Panc1 (cell line): ENCODE data around the gene MARCHF2. TPM values are rescaled to one million over a fixed set of nuclear protein-coding genes. Genes with fewer than 3 reads are reported as not detected.

Experiments used
- ATAC-seq: fragments of 200-7000 bp; cut with Tn5 transposase; 2 replicates; pipeline ENCODE4 v1.9.1; 2020; ENCODE audit warnings: mild to moderate bottlenecking, moderate library complexity
- BruUV-seq: library from RNA; stranded (reverse); fragments of 400-500 nt; replicated peaks from 2 replicates; lab custom pipeline; 2021; lab: Mats Ljungman, UMichigan
- CTCF ChIA-PET: fragments of 300-600 bp; sonication (Branson Sonifier 250); formaldehyde crosslinking; loops from one replicate; lab custom pipeline; 2022; ENCODE audit warnings: antibody characterized with exemption; lab: Charles Lee
- POLR2A ChIA-PET: fragments of 300-600 bp; sonication (Branson Sonifier 250); formaldehyde crosslinking; loops from one replicate; lab custom pipeline; 2022; ENCODE audit warnings: antibody characterized with exemption; lab: Charles Lee
- DNase-seq: peaks from one replicate; pipeline ENCODE4 v3.0.0-alpha.2; 2010; ENCODE audit warnings: low read depth, low spot score
- H3K27ac ChIP-seq: 2 replicates; pipeline ENCODE4 v1.5.1; 2011; ENCODE audit warnings: mild to moderate bottlenecking, low read length, inconsistent platforms
- H3K27me3 ChIP-seq: fragments of 200-500 bp; sonication (Bioruptor generic); 2 replicates; pipeline ENCODE4 v1.6.0; 2014; ENCODE audit warnings: low read length, inconsistent platforms; ENCODE audit not compliant: control insufficient read depth, insufficient read depth
- H3K36me3 ChIP-seq: fragments of 200-500 bp; sonication (Bioruptor generic); 2 replicates; pipeline ENCODE4 v1.5.1; 2014; ENCODE audit warnings: inconsistent platforms, mild to moderate bottlenecking, low read length, moderate library complexity; ENCODE audit not compliant: control insufficient read depth, insufficient read depth
- H3K4me1 ChIP-seq: 2 replicates; pipeline ENCODE4 v1.5.1; 2011; ENCODE audit warnings: inconsistent platforms, mild to moderate bottlenecking, low read length, moderate library complexity; ENCODE audit not compliant: control insufficient read depth, insufficient read depth
- H3K4me3 ChIP-seq, 2 experiments: 2 replicates each; pipeline ENCODE4 v1.5.1; 2011 to 2012; ENCODE audit warnings: low read depth in 2 of 2, low read length in 2 of 2, mild to moderate bottlenecking in 2 of 2, inconsistent platforms in 1 of 2, moderate library complexity in 1 of 2
- H3K9me3 ChIP-seq: fragments of 200-500 bp; sonication (Bioruptor generic); 2 replicates; pipeline ENCODE4 v1.5.1; 2014; ENCODE audit warnings: low read depth, mild to moderate bottlenecking, inconsistent platforms, low read length, moderate library complexity; ENCODE audit not compliant: control insufficient read depth, insufficient read depth
- CTCF ChIP-seq: fragments of 450-650 bp; IDR thresholded peaks from 2 replicates; pipeline ENCODE4 v1.5.1; 2017; ENCODE audit warnings: mild to moderate bottlenecking
- POLR2AphosphoS5 ChIP-seq: IDR thresholded peaks from 2 replicates; pipeline ENCODE4 v1.6.1; 2012; ENCODE audit warnings: mild to moderate bottlenecking, low read depth, low read length, moderate library complexity
- SIN3A ChIP-seq: IDR thresholded peaks from 2 replicates; pipeline ENCODE4 v1.6.1; 2012; ENCODE audit warnings: low read depth, mild to moderate bottlenecking, low read length, moderate library complexity, borderline replicate concordance; ENCODE audit not compliant: insufficient read depth
- TCF7L2 ChIP-seq: IDR thresholded peaks from 2 replicates; pipeline ENCODE4 v1.6.1; 2011; ENCODE audit warnings: mild to moderate bottlenecking, low read depth, low read length, inconsistent platforms
- in situ Hi-C: cut with HindIII; loops from 2 replicates; pipeline ENCODE4 v1.10.0; 2016; ENCODE audit warnings: low sequenced_read_pairs, low pct_unique_long_range_greater_than_20kb
- intact Hi-C: fragments of 100-400 bp; cut with micrococcal nuclease; formaldehyde crosslinking; loops from one replicate; pipeline ENCODE4 v1.10.0; 2022; ENCODE audit not compliant: unreplicated experiment
- total RNA-seq: library from RNA; stranded (reverse); gene quantifications from one replicate; pipeline ENCODE4 v1.2.1, GENCODE V29; 2021; ENCODE audit not compliant: unreplicated experiment
- TF ChIP-seq, protein P1 (sequence below), 2 experiments: IDR thresholded peaks; 2 replicates each; pipeline ENCODE4 v1.6.1; 2011 to 2012; ENCODE audit warnings: low read depth in 2 of 2, control low read depth in 1 of 2, low read length in 1 of 2, mild to moderate bottlenecking in 1 of 2, moderate library complexity in 1 of 2; ENCODE audit not compliant: insufficient read depth in 1 of 2

MARCHF2 gene
- total RNA-seq, 1 experiment from 2014 or later, result 32.6 TPM

GRCh38 chr19:8446061-8446709 is 33.1 kb downstream of the MARCHF2 start:
- Histone ChIP-seq H3K27ac (peak overlapping the region; percentile 85), H3K4me3 (peak overlapping the region; percentile 61 to 90), H3K9me3 (no peaks in the 10 kb centered on the region), H3K4me1 (peaks cover 34% of the 10 kb centered on the region), H3K27me3 (no peaks in the 10 kb centered on the region), H3K36me3 (peaks cover 16% of the 10 kb centered on the region)
- CTCF ChIA-PET, result no interaction called here
- TF ChIP-seq, protein P1, sequence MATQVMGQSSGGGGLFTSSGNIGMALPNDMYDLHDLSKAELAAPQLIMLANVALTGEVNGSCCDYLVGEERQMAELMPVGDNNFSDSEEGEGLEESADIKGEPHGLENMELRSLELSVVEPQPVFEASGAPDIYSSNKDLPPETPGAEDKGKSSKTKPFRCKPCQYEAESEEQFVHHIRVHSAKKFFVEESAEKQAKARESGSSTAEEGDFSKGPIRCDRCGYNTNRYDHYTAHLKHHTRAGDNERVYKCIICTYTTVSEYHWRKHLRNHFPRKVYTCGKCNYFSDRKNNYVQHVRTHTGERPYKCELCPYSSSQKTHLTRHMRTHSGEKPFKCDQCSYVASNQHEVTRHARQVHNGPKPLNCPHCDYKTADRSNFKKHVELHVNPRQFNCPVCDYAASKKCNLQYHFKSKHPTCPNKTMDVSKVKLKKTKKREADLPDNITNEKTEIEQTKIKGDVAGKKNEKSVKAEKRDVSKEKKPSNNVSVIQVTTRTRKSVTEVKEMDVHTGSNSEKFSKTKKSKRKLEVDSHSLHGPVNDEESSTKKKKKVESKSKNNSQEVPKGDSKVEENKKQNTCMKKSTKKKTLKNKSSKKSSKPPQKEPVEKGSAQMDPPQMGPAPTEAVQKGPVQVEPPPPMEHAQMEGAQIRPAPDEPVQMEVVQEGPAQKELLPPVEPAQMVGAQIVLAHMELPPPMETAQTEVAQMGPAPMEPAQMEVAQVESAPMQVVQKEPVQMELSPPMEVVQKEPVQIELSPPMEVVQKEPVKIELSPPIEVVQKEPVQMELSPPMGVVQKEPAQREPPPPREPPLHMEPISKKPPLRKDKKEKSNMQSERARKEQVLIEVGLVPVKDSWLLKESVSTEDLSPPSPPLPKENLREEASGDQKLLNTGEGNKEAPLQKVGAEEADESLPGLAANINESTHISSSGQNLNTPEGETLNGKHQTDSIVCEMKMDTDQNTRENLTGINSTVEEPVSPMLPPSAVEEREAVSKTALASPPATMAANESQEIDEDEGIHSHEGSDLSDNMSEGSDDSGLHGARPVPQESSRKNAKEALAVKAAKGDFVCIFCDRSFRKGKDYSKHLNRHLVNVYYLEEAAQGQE (IDR thresholded peaks at IDR 0.05; ENCODE audit: insufficient read depth in 1 of 2, low read depth in 2 of 2, low read length in 1 of 2), result no peak
- TF ChIP-seq CTCF (no peak), TCF7L2 (no peak), POLR2AphosphoS5 (no peak), SIN3A (no peak)
- in situ Hi-C loops (no loop called here), intact Hi-C loops (no loop called here)
- POLR2A ChIA-PET, result no interaction called here
- no peak for DNase-seq
- BruUV-seq, result TSS peak; percentile 81
- no peak for ATAC-seq

DNA sequence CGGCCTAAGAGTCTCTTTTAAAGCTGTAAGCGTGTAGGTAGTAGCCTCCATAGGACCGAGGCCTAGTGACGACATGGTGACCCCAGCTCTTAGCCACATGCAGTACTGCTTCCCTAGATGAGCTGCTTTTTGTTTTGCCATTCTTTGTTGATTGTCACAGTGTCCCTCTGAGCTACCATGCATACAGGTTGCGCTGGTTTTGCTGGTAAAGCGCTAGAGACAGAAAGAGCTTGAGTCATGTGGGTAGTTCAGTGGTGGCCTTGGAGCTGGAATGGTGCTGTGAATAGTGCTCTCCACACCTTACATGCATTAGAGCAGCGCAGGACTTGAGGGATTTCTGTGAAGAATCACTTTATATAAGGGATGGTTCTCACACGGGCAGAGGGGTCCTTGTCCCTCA is 36.7 kb downstream of the MARCHF2 start:
- H3K27me3 ChIP-seq, result no peaks in the 10 kb centered on the region
- TF ChIP-seq CTCF (no peak), POLR2AphosphoS5 (no peak), SIN3A (no peak), TCF7L2 (no peak)
- TF ChIP-seq, protein P1 (IDR thresholded peaks at IDR 0.05; ENCODE audit: insufficient read depth in 1 of 2, low read depth in 2 of 2, low read length in 1 of 2), result no peak
- POLR2A ChIA-PET, result interaction anchor here (0.5 to 0.9 kb wide), 2 partner anchors 31 to 265 kb away, joined by 3 read pairs; no protein-coding TSS in a partner anchor
- CTCF ChIA-PET, result no interaction called here
- intact Hi-C loops, result loop anchor here (10.0 kb wide), 1 partner anchor 95 kb away; no protein-coding TSS in a partner anchor
- ATAC-seq (no peak), DNase-seq (no peak)
- in situ Hi-C loops, result no loop called here
- BruUV-seq, result no TSS peak
- H3K27ac ChIP-seq, result no peak overlapping the region
- H3K4me1 ChIP-seq, result peaks cover 58% of the 10 kb centered on the region
- H3K9me3 ChIP-seq, result no peaks in the 10 kb centered on the region
- no peak overlapping the region for H3K4me3 ChIP-seq
- H3K36me3 ChIP-seq, result peaks cover 20% of the 10 kb centered on the region
